Adrenal gland (tissue), 12 donors: ENCODE measurements around the gene RYR2. TPM values are rescaled to one million over a fixed set of nuclear protein-coding genes. Genes with fewer than 3 reads are reported as not detected.

Experiments used
- DNase-seq, 7 donors: peaks; one replicate each; pipeline ENCODE4 v3.0.0-alpha.2; 2019 to 2020
- H3K27ac ChIP-seq, 5 donors: fragments of 200-600 bp; sonication (generic) in 4 of 5; 1 replicate in 3 of 5; 2 replicates in 2 of 5; pipeline versions ENCODE4 v1.5.1 to v1.8.0; 2016 to 2020; ENCODE audit warnings: mild to moderate bottlenecking in 1 of 5
- H3K27me3 ChIP-seq: fragments of 200-600 bp; 2 replicates; pipeline ENCODE4 v1.8.0; 2021
- H3K36me3 ChIP-seq, 2 donors: fragments of 200-600 bp; replicated peaks in 1 of 2; 1 replicate in 1 of 2; 2 replicates in 1 of 2; pipeline versions ENCODE4 v1.5.1 to v1.8.0; 2018 to 2022
- H3K4me1 ChIP-seq, 2 donors: fragments of 200-600 bp; replicated peaks in 1 of 2; 1 replicate in 1 of 2; 2 replicates in 1 of 2; pipeline versions ENCODE4 v1.5.1 to v1.8.0; 2018 to 2021
- H3K4me3 ChIP-seq, 4 donors: fragments of 200-600 bp; sonication (generic) in 3 of 4; one replicate each; pipeline ENCODE4 v1.5.1; 2016 to 2018
- H3K9me3 ChIP-seq, 3 donors: fragments of 200-600 bp; sonication (generic) in 1 of 3; replicated peaks in 1 of 3; 1 replicate in 2 of 3; 2 replicates in 1 of 3; pipeline versions ENCODE4 v1.5.1 to v1.8.0; 2016 to 2021
- POLR2A ChIP-seq, 2 donors: fragments of 450-650 bp; IDR thresholded peaks; one replicate each; pipeline ENCODE4 v1.6.1; 2017; ENCODE audit warnings: antibody characterized with exemption in 2 of 2, mild to moderate bottlenecking in 2 of 2, moderate library complexity in 1 of 2
- WGBS, 4 donors: extraction: QIAGEN DNeasy Blood & Tissue Kit in 2 of 4; methylation state at CpG; one replicate each; pipeline versions ENCODE4 v1.1.5 to v1.1.7; 2013 to 2017; 5-methylcytosine and 5-hydroxymethylcytosine counted together
- intact Hi-C, 2 donors: fragments of 100-400 bp; cut with DNase I; formaldehyde crosslinking; loops; one replicate each; pipeline versions ENCODE4 v1.14.1 to v1.15.0; 2022 to 2023
- polyA plus RNA-seq, 3 donors: library from polyadenylated mRNA; stranded (reverse); fragments of 200-250 nt in 2 of 3; fragments of 350-450 nt in 1 of 3; fragmentation: Illumina TruSeq in 1 of 3; extraction: RNeasy Lipid Tissue Mini Kit (QIAGEN cat#74804) in 1 of 3; gene quantifications; one replicate each; pipeline ENCODE4 v1.2.3, GENCODE V29; 2013 to 2014
- total RNA-seq, 9 donors: library from RNA; depleted of rRNA in 4 of 9; stranded (reverse); fragments of >200 nt in 4 of 9; fragments of 120-200 nt in 1 of 9; fragmentation: NEBNext Ultra II Directional in 1 of 9; extraction: Animal tissue kit (Norgen Biotek cat#: 25700) in 1 of 9; gene quantifications; one replicate each; pipeline versions ENCODE4 v1.1.0 to v1.2.4, GENCODE V29; 2013 to 2023
- TF ChIP-seq, protein P1 (sequence below), 6 experiments: fragments of 450-650 bp in 4 of 6; fragments of 200-600 bp in 2 of 6; sonication (generic) in 1 of 6; IDR thresholded peaks; 1 replicate in 5 of 6; 2 replicates in 1 of 6; pipeline versions ENCODE4 v1.5.1 to v1.8.0; 2016 to 2021; ENCODE audit warnings: antibody characterized with exemption in 6 of 6, mild to moderate bottlenecking in 2 of 6, moderate library complexity in 1 of 6
- donor health status: healthy with polysubstance abuse.
- donor health status: Bipolar disorder and iron deficiency.
- donor health status: DM: yes; HTN: yes; CAD: no.
- donor health status: DM: no; HTN: no; CAD: no.
- donor health status: DM: no; HTN: no; CAD: no.
- donor health status: DM: yes; HTN: yes; CAD: no.

The RYR2 gene
- total and polyA plus RNA-seq, 12 donors, result 0.07 to 6.3 (median 0.18) TPM; not detected in 1

DNA sequence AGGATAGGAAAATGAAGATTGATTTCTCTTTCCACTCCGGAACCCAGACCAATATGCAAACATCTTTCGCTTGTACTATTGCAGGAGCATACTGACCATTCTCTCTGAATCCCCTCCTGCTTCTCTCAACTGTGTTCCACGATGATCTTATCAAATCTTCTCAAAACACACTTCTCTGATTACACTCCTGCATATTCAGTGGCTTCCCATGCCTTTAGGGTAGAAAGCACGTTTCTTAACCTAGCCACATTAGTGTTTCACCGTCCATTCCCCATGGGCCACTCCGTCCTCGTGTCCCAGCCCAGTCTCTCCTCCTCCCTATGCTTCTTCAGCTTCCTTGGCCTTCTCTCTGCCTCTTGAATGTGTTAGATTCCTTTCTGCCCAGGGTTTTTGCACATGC is 650.3 kb downstream of the RYR2 start:
- Histone ChIP-seq H3K27ac (no peak overlapping the region), H3K4me1 (no peaks in the 10 kb centered on the region)

DNA sequence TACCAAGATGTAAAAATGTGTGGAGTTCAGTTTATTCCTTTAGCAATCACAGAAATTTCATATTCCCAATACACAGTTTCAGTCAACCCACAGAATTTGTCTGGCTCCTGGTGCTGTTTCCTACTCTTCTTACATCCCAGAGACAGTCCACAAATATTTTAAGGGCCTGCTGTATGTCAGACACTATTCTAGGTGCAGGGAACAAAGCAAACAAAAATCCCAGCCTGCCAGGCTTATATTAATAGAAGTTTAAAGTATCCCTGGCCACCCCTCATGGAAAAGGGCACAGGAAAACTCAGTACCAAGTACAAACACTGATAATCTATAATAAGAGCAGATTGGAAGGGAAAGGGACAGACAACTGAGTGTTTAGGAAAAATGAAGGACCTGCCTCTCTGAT is 653.9 kb downstream of the RYR2 start:
- no peak overlapping the region for H3K27ac ChIP-seq
- H3K4me1 ChIP-seq, result no peaks in the 10 kb centered on the region

More for the DNA sequence above, 650.3 kb downstream of the RYR2 start:
- WGBS, 4 donors, result 64 to 68% (median 67%) methylated on average over 7 of the region's 7 CpGs
- no peak overlapping the region for H3K4me3 ChIP-seq
- TF ChIP-seq POLR2A (IDR thresholded peaks at IDR 0.05), result no peak
- TF ChIP-seq, protein P1, sequence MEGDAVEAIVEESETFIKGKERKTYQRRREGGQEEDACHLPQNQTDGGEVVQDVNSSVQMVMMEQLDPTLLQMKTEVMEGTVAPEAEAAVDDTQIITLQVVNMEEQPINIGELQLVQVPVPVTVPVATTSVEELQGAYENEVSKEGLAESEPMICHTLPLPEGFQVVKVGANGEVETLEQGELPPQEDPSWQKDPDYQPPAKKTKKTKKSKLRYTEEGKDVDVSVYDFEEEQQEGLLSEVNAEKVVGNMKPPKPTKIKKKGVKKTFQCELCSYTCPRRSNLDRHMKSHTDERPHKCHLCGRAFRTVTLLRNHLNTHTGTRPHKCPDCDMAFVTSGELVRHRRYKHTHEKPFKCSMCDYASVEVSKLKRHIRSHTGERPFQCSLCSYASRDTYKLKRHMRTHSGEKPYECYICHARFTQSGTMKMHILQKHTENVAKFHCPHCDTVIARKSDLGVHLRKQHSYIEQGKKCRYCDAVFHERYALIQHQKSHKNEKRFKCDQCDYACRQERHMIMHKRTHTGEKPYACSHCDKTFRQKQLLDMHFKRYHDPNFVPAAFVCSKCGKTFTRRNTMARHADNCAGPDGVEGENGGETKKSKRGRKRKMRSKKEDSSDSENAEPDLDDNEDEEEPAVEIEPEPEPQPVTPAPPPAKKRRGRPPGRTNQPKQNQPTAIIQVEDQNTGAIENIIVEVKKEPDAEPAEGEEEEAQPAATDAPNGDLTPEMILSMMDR (IDR thresholded peaks at IDR 0.05), result no peak
- no peaks in the 10 kb centered on the region for H3K27me3 ChIP-seq
- H3K36me3 ChIP-seq, result no peaks in the 10 kb centered on the region
- intact Hi-C loops, result no loop called here
- DNase-seq, result no peak
- no peaks in the 10 kb centered on the region for H3K9me3 ChIP-seq

DNA sequence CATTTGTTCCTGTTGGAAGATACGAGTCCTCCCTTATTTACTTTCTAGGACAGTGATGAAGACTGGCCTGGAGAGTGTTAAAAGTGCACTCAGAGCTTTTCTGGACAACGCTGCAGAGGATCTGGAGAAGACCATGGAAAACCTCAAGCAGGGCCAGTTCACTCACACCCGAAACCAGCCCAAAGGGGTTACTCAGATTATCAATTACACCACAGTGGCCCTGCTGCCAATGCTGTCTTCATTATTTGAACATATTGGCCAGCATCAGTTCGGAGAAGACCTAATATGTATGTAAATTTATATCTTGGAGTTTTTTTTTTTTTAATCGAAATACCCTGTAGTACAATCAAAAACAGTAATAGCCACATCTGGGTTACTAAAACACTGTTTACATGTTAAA is 658.2 kb downstream of the RYR2 start:
- Histone ChIP-seq H3K4me3 (no peak overlapping the region), H3K36me3 (no peaks in the 10 kb centered on the region), H3K27ac (no peak overlapping the region), H3K4me1 (no peaks in the 10 kb centered on the region), H3K27me3 (no peaks in the 10 kb centered on the region), H3K9me3 (no peaks in the 10 kb centered on the region)
- DNase-seq, result no peak
- TF ChIP-seq POLR2A (IDR thresholded peaks at IDR 0.05), result no peak
- TF ChIP-seq, protein P1 (IDR thresholded peaks at IDR 0.05), result no peak
- 74 to 85% (median 75%) methylated on average over 5 of the region's 5 CpGs for WGBS, 4 donors
- intact Hi-C loops, result no loop called here

More for the DNA sequence above, 653.9 kb downstream of the RYR2 start:
- intact Hi-C loops, result no loop called here
- no peak for TF ChIP-seq POLR2A (IDR thresholded peaks at IDR 0.05)
- TF ChIP-seq, protein P1 (IDR thresholded peaks at IDR 0.05), result no peak
- Histone ChIP-seq H3K27me3 (no peaks in the 10 kb centered on the region), H3K4me3 (no peak overlapping the region), H3K36me3 (no peaks in the 10 kb centered on the region), H3K9me3 (no peaks in the 10 kb centered on the region)
- DNase-seq, result no peak

DNA sequence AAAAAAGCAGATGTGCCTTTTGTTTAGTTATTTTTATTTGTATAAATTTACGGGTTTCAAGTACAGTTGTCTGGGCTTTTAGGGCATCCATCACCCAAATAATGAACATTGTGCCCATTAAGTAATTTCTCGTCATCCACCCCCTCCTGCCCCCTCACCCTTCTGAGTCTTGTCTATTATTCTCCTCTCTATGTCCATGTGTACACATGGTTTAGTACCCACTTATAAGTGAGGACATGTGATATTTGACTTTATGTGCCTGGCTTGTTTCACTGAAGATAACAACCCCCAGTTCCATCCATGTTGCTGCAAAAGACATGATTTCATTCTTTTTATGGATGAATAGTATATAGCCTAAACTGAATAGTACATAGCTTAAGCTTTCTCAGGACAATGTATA is 659.5 kb downstream of the RYR2 start:
- H3K4me3 ChIP-seq, result no peak overlapping the region
- intact Hi-C loops, result no loop called here
- H3K27ac ChIP-seq, result no peak overlapping the region
- no peak for TF ChIP-seq POLR2A (IDR thresholded peaks at IDR 0.05)
- TF ChIP-seq, protein P1 (IDR thresholded peaks at IDR 0.05), result no peak
- no peaks in the 10 kb centered on the region for H3K27me3 ChIP-seq
- H3K36me3 ChIP-seq, result no peaks in the 10 kb centered on the region
- WGBS, 4 donors, result 62 to 87% (median 83%) methylated on average over 2 of the region's 2 CpGs
- no peak for DNase-seq
- no peaks in the 10 kb centered on the region for H3K4me1 ChIP-seq
- no peaks in the 10 kb centered on the region for H3K9me3 ChIP-seq
